Limb (tissue), 2 donors: Measurements from ENCODE around the gene EIF5A.

Experiments
- DNase-seq, 2 donors: peaks; one replicate each; pipeline ENCODE4 v3.0.0-alpha.2; 2016; ENCODE audit errors: extremely low spot score in 2 of 2

Gene EIF5A

DNA sequence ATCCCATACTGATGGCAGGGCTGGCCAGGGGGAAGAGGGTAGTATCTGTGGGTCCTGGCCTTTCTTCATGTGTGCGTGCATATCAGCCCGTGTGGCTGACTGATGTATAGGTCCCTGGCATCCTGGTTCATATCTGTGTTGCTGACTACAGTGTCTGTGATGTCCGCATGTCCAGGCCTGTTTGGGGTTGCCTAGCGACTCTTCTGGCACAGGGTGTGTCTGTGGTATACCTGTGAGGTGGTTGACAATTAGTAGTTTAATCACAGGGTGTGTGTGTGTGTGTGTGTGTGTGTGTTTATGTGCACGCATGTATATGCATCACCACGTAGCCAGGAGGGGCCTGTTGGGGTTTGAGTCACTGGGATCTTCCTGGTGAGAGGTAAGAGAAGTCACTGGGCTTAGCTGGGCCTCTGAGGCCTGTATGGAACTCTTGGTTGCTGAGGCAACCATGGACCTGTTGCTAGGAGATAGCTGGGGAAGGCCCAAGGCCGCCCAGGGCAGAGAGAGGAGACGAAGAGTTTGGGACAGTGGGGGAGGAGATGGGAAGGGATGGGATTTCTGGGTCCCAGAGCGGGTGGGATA, 46.9 kb downstream of the EIF5A start:
- DNase-seq, result no peak

DNA sequence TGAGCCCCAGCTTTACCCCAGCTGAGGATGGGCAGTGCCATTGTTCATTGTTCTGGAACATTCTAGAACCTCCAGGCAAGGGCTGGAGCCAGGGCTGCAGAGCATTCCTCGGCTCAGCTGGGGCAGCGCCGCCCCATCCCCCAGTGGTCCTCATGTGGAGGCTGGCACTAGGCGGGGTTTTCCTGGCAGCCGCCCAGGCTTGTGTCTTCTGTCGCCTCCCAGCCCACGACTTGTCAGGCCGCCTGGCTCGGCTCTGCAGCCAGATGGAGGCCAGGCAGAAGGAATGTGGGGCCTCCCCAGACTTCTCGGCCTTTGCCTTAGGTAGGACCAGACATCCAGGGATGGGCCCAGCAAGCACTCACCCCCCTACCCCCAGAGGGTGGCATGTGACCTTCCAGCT, 47.6 kb downstream of the EIF5A start, which contains the start of gene TMEM95:
Gene TMEM95, plus strand, starts transcription at position 104 of the 400 bp plus-strand sequence. Its CDS starts 49 bp downstream, at position 153.
- DNase-seq, result peak in 1 of 2 donors; percentile 70

DNA sequence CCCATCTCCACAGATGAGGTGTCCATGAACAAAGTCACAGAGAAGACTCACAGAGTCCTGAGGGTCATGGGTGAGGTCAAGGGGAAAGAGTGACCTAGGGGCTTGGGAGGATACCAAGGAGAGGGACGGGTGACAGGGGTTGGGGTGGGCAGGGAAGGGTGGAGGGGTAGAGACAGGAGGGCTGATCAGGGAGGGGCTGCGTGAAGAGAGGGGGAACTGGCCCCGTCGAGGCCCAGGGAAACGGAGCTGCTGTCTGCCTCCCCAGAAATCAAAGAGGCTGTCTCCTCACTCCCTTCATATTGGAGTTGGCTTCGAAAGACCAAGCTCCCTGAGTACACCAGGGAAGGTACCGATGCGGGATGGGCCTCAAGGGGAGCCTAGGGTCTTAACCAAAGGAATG, 48.1 kb downstream of the EIF5A start:
- no peak for DNase-seq

DNA sequence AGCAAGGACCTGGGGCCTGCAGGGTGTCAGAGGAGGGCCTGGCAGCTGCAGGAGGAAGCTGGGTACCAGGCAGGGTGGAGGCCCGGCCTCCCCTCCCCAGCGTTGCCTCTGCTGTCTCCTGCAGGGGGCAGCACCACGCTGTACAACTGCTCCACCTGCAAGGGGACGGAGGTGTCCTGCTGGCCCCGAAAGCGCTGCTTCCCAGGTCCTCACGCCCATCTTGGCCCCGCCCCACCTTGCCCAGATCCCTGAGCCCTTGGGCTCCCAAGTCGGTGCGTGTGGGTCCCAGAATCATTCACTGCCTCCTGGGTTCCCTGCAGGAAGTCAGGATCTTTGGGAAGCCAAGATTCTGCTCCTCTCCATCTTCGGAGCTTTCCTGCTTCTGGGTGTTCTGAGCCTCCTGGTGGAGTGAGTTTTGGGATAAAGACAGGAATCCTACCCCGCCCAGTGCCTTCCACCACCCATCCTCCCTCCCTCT, 48.7 kb downstream of the EIF5A start:
- DNase-seq, result peak; percentile 58 to 82

DNA sequence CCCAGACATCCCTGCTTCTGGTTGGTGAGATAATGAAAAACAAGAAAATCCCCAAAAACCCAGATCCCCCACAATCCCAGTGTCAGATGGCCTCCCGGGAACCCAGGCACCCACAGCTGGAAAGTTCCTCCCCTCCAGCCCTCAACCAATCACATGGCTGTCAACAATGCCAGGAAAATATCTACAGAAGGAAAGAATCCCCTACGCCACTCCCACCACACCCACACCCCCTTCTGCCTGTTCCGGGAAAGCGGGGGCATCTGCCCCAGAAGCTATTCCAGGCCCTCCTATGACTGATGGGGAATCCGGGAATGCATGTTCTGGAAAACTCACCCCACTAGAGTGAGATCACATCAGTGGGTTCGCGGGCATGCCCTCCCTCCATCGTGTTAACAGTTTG, 49.3 kb downstream of the EIF5A start:
- DNase-seq, result no peak

DNA sequence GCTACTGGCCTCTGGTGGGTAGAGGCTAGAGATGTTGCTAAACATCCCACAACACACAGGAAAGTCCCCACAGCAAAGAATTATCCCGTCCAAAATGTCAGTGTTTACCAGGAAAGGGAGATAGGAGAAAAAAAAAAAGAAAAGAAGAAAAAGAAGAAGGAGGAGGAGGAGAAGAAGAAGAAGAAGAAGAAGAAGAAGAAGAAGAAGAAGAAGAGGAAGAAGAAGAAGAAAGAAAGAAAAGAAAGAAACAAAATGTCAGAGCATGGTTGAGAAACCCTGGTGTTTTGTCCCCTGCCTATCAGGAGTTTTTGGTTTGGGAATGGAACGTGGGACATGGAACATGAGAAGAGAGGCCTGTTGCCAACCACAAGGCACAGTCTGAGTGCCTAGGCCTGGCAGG, 50.0 kb downstream of the EIF5A start:
- DNase-seq, result no peak

DNA sequence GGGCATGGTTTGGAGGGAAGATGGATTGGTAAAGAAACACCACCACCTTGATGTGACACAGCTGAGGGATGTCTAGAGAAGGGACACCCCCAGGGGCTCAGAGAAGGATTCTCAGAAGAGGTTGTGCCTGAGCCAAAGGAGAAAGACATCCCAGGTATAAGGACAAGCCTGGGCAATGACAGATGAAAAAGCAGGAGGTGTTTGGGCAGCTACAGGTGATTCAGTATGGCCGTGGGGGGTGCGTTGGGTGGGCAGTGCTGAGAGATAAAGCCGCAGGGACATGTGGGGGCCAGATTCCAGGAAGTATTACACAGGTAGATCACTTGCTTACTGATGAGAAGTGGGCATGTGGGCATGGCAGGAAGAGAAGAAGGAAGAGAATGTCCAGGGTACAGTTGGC, 54.5 kb downstream of the EIF5A start:
- DNase-seq, result no peak
